Retinal pigment epithelial cell (primary cell): ENCODE results near the gene TCF3.

Experiments
- DNase-seq: peaks from one replicate; pipeline ENCODE4 v3.0.0-alpha.2; 2010; ENCODE audit warnings: low read depth
- H3K4me3 ChIP-seq: 2 replicates; pipeline ENCODE4 v1.5.1; 2011; ENCODE audit warnings: mild to moderate bottlenecking, low read length, control low read depth, moderate library complexity
- TF ChIP-seq, protein P1 (sequence below): conservative IDR thresholded peaks from 2 replicates; pipeline ENCODE4 v1.5.1; 2011; ENCODE audit warnings: low read depth, low read length, control low read depth, inconsistent platforms

TCF3 gene

DNA sequence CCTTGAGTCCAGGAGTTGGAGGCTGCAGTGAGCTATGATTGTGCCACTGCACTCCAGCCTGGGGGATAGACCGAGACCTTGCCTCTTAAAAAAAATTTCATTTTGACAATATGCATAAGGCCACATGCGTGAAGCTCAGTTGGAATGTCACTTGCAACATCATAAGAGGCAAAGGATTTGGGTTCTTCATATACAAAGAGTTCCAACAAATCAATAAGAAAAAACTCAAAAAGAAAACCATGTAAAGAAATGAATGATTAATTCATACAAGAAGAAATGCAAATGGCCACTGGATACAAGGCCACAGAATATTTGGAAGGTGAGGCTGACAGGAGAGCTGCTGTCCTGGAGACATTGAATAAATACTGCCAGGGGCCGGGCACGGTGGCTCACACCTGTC is 9.6 kb upstream of the TCF3 start:
- TF ChIP-seq, protein P1, sequence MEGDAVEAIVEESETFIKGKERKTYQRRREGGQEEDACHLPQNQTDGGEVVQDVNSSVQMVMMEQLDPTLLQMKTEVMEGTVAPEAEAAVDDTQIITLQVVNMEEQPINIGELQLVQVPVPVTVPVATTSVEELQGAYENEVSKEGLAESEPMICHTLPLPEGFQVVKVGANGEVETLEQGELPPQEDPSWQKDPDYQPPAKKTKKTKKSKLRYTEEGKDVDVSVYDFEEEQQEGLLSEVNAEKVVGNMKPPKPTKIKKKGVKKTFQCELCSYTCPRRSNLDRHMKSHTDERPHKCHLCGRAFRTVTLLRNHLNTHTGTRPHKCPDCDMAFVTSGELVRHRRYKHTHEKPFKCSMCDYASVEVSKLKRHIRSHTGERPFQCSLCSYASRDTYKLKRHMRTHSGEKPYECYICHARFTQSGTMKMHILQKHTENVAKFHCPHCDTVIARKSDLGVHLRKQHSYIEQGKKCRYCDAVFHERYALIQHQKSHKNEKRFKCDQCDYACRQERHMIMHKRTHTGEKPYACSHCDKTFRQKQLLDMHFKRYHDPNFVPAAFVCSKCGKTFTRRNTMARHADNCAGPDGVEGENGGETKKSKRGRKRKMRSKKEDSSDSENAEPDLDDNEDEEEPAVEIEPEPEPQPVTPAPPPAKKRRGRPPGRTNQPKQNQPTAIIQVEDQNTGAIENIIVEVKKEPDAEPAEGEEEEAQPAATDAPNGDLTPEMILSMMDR, result no peak
- no peak for DNase-seq
- H3K4me3 ChIP-seq, result no peak overlapping the region

DNA sequence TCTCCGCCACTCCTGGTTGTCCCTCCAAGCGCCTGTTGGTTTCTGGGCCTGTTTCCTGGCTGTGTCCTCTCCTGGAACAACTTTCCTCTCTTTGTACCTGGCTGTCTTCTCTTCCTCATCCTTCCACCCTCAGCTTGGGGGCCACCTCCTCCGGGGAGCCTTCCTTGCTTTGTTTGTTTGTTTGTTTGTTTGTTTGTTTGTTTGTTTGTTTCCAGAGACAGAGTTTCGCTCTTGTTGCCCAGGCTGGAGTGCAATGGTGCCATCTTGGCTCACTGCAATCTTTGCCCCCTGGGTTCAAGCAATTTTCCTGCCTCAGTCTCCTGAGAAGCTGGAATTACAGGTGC is 6.6 kb upstream of the TCF3 start:
- no peak for DNase-seq
- no peak overlapping the region for H3K4me3 ChIP-seq
- TF ChIP-seq, protein P1, result no peak

DNA sequence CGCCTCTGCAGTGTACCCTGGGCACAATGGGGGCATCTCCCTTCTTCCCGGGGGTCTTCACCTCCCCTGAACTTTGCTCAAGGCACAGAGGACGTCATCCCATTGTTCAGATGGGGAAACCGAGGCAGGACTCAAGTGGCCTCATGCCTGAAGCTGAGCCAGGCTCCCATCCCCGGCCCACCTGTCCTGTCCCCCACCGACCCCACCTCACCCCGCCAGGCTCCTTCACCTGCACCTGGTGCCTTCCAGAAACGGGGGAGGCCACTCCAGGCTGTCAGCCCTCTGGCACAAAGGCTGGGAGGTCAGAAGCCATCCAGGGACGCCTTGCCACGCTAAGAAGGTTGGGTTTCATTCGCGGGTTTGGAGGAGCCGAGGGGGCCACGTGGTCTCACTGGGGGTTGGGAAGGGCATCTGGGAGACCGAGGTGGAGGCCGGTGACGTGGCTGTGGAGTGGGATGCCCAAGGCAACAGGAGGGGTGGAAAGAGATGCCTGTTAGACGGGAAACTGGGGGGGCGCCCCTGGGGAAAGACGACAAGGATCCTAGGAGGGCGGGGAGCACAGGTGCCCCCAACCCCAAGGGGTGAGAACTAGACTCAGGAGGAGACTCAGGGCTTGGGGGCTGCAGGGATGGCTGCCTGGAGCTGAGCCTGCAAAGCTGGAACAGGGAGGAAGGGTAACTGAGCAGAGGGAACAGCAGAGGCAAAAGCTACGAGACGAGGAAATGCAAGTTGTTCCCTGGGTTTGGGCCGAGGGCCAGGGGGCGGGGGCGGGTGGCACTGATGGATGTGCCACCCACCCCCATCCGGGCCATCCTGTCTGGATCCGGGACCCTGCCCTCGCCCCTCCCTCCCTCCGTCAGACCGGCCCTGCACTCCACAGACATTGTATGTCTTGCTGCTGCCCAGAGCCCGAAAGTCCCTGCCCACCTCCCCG is 6.0 kb upstream of the TCF3 start:
- TF ChIP-seq, protein P1, result no peak
- DNase-seq, result no peak
- H3K4me3 ChIP-seq, result no peak overlapping the region

DNA sequence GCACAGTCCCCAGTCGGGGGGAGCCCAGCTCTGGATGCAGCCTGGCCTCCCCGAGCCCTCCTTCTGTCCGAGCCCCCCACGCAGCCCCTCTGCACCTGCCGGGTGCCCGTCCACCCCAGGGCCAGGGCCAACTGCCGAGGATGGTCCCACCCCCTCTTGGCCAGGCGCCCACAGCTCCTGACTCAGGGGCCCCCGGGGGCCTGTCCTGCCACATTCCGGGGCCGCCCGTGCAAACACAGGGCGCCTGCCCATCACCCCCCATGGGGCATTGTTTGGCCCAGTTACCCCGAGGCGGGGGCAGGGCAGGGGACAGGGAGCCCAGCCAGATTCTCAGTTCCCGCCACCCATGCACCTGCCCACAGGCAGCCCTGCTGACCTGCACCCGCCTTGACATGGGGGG is 5.3 kb upstream of the TCF3 start:
- TF ChIP-seq, protein P1, result no peak
- no peak overlapping the region for H3K4me3 ChIP-seq
- DNase-seq, result no peak

DNA sequence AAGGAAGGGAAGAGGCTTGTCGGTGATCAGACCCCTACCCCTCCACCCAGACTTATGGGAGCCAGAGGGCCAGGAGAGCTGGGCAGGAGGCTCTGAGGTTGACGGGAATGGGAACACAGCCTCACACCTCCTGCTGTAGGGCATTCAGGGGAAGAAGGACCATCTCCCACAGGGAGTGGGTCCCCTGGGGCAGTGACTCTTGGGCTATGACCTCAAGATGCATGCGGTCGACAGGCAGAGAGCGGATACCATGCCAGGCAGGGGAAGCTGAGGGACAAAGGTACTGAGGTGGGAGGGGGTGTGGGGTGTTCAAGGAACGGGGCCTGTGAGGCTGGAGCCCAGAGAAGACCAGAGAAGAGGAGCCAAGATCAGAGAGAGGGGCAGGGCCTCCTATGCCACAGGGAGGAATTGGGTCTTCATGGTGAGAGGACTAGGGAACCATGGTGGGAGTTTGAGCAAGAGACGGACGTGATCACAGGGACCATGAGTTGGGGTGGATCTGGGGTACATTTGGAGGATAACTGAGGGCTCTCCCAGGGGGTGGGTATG is 4.6 kb upstream of the TCF3 start:
- no peak overlapping the region for H3K4me3 ChIP-seq
- no peak for DNase-seq
- TF ChIP-seq, protein P1, result no peak

DNA sequence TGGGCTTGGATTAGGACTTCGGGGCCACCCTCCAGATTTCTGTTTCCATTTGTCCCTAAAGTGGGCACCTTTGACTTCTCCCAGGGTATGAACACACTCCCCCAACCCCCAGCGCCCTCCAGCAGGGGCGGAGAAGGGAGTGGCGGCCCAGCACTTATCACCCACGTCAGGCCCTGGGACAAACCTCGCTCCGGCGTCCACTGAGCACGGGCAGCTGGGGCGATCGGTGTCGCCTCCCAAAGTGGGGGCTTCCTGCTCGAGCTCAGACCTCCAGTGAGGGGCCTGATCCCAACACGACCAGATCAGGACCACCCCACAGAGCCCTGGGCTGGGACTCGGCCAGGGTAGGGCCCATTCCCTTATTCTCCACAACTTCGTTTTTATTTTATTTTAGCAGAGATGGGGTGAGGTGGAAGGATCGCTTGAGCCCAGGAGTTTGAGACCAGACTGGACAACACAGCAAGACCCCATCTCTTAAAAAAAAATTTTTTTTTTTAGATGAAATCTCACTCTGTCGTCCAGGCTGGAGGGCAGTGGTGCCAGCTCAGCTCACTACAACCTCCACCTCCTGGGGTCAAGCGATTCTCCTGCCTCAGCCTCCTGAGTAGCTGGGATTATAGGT is 3.7 kb upstream of the TCF3 start:
- DNase-seq, result no peak
- no peak overlapping the region for H3K4me3 ChIP-seq
- TF ChIP-seq, protein P1, result no peak
